Measurements from ENCODE around the gene KREMEN1.

DNA sequence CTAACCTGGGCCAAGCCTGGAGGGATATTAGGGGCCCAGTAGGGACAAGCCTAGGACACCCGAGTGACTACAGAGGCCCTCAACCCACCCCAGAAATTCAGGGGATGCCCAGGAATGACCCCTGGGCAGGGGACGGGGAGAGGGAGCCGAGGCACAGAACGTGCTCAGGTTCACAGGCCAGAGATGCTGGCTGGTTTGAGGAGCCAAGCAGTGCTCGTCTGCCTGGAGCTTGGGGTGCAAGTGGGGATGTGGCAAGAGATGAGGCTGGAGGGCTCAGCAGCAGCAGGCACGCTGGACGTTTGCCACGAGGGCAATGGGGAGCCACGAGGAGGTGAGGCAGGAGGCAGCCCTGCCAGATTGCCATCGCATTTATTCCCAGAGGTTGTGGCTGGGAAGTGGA is 98.9 kb downstream of the KREMEN1 start:
- TF ChIP-seq, protein P1, sequence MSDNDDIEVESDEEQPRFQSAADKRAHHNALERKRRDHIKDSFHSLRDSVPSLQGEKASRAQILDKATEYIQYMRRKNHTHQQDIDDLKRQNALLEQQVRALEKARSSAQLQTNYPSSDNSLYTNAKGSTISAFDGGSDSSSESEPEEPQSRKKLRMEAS (IDR thresholded peaks at IDR 0.05) = no peak
- TF ChIP-seq, protein P2, sequence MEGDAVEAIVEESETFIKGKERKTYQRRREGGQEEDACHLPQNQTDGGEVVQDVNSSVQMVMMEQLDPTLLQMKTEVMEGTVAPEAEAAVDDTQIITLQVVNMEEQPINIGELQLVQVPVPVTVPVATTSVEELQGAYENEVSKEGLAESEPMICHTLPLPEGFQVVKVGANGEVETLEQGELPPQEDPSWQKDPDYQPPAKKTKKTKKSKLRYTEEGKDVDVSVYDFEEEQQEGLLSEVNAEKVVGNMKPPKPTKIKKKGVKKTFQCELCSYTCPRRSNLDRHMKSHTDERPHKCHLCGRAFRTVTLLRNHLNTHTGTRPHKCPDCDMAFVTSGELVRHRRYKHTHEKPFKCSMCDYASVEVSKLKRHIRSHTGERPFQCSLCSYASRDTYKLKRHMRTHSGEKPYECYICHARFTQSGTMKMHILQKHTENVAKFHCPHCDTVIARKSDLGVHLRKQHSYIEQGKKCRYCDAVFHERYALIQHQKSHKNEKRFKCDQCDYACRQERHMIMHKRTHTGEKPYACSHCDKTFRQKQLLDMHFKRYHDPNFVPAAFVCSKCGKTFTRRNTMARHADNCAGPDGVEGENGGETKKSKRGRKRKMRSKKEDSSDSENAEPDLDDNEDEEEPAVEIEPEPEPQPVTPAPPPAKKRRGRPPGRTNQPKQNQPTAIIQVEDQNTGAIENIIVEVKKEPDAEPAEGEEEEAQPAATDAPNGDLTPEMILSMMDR (IDR thresholded peaks at IDR 0.05; ENCODE audit: low read depth, low read length, missing input control) = no peak
- TF ChIP-seq, protein P3, sequence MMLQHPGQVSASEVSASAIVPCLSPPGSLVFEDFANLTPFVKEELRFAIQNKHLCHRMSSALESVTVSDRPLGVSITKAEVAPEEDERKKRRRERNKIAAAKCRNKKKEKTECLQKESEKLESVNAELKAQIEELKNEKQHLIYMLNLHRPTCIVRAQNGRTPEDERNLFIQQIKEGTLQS (IDR thresholded peaks at IDR 0.05) = no peak
- TF ChIP-seq SP1 (IDR thresholded peaks at IDR 0.05) = no peak
- TF ChIP-seq, protein P4, sequence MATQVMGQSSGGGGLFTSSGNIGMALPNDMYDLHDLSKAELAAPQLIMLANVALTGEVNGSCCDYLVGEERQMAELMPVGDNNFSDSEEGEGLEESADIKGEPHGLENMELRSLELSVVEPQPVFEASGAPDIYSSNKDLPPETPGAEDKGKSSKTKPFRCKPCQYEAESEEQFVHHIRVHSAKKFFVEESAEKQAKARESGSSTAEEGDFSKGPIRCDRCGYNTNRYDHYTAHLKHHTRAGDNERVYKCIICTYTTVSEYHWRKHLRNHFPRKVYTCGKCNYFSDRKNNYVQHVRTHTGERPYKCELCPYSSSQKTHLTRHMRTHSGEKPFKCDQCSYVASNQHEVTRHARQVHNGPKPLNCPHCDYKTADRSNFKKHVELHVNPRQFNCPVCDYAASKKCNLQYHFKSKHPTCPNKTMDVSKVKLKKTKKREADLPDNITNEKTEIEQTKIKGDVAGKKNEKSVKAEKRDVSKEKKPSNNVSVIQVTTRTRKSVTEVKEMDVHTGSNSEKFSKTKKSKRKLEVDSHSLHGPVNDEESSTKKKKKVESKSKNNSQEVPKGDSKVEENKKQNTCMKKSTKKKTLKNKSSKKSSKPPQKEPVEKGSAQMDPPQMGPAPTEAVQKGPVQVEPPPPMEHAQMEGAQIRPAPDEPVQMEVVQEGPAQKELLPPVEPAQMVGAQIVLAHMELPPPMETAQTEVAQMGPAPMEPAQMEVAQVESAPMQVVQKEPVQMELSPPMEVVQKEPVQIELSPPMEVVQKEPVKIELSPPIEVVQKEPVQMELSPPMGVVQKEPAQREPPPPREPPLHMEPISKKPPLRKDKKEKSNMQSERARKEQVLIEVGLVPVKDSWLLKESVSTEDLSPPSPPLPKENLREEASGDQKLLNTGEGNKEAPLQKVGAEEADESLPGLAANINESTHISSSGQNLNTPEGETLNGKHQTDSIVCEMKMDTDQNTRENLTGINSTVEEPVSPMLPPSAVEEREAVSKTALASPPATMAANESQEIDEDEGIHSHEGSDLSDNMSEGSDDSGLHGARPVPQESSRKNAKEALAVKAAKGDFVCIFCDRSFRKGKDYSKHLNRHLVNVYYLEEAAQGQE (IDR thresholded peaks at IDR 0.05) = no peak
- no peak for TF ChIP-seq RXRA (IDR thresholded peaks at IDR 0.05)
- TF ChIP-seq FOXA1 (IDR thresholded peaks at IDR 0.05) = no peak
- no peak for TF ChIP-seq EGR1 (IDR thresholded peaks at IDR 0.05; ENCODE audit: low read depth in 2 of 2)
- TF ChIP-seq JUND (IDR thresholded peaks at IDR 0.05) = no peak

Data from liver (tissue), 3 donors.